T-helper 1 cell (primary cell): ENCODE results near the gene TRIM66.
A peak's percentile ranks its signal among the peaks of the same experiment; 100 is the strongest.

ENCODE experiments used
- DNase-seq, 5 donors: peaks; one replicate each; pipeline ENCODE4 v3.0.0-alpha.2; 2012 to 2020

Gene TRIM66

GRCh38 chr11:8605971-8606563 is 76.4 kb downstream of the TRIM66 start:
- no peak for DNase-seq

DNA sequence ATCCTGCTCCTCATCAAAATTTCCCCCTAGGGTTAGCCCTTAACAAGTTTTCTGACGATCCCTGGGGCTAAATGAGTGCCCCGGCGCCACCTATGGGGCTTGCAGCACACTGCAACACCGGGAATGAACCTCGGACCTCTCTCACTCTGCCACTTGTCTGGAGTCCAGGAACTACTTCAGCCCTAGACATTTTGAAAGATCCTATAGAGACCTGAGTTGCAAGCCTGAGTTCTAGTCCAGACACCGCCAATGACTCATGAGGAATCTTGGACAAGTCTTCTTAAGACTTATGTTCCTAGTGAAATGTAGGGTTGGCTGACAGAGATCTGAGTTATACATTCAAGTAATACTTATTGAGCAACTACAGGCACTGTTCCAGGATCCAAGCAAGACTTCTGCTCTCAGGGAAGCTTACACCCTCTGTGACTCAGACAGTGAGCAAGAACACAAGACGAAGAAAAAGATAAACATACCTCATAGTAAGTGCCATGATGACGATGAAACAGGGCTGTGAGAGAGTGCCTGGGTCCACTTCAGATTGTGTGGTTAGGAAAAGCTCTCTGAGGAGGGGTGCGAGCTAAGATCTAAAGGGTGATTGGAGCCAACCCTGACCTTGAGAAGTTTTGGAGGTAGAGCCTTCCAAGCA is 78.3 kb downstream of the TRIM66 start:
- DNase-seq, result peak in 1 of 5 donors; percentile 34

GRCh38 chr11:8603696-8604077 is 78.8 kb downstream of the TRIM66 start:
- no peak for DNase-seq

GRCh38 chr11:8601376-8602133 is 80.9 kb downstream of the TRIM66 start:
- DNase-seq, result no peak

DNA sequence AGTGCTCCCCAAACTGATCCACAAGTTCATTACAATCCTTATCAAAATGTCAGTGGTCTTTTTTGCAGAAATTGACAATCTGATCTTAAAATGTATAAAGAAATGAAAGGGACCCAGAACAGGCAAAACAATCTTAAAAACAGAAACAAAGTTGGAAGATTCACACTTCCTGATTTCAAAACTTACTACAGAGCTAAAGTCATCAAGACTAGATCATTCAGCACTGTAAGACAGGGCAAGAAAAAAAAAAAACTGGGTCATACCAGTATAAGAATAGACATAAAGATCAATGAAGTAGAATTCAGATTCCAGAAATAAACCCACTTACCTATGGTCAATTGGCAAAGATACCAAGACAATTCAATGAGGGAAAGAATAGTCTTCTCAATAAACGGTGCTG is 84.0 kb downstream of the TRIM66 start:
- DNase-seq, result no peak

DNA sequence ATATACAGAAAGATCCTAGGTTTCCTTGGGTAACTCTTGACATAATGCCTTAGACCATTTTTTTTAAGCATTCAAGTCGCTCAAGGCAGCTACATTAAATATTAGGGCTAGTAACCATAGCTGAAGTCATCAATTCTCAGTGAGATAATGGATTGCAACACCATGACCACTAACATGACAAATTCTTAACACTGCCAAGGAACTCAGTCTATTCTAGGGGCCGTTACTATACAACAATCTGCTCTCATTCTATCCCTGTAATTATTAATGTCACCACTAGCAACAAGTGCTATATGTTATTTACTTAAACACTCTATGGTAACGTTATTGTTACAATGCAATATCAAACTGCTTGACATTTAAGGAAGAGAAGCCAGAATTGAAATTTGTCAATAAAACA is 85.3 kb downstream of the TRIM66 start:
- no peak for DNase-seq

DNA sequence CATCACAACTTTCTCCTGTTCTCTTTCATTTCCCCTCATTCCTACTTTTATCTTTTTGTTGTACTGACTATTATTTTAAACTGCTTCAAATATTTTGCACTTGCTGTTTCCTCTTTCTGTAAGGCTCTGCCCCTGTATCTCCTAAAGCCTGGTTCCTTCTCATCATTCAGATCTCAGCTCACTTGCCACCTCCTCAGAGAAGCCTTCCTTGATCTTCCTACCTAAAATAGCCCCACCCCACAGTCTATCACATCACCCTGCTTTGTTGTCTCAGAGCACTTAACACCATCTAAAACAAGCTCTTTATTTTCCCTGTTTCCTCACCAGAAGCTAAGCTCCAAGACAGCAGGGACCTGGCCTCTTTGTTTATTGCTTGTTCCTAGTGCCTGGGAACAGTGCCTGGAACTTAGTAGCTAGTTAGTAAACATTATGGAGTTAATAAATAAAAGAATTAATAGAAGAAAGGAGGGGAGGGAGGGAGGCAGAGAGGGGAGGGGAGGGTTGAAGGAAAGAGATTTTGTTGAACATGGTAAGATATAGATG is 85.9 kb downstream of the TRIM66 start:
- DNase-seq, result no peak

DNA sequence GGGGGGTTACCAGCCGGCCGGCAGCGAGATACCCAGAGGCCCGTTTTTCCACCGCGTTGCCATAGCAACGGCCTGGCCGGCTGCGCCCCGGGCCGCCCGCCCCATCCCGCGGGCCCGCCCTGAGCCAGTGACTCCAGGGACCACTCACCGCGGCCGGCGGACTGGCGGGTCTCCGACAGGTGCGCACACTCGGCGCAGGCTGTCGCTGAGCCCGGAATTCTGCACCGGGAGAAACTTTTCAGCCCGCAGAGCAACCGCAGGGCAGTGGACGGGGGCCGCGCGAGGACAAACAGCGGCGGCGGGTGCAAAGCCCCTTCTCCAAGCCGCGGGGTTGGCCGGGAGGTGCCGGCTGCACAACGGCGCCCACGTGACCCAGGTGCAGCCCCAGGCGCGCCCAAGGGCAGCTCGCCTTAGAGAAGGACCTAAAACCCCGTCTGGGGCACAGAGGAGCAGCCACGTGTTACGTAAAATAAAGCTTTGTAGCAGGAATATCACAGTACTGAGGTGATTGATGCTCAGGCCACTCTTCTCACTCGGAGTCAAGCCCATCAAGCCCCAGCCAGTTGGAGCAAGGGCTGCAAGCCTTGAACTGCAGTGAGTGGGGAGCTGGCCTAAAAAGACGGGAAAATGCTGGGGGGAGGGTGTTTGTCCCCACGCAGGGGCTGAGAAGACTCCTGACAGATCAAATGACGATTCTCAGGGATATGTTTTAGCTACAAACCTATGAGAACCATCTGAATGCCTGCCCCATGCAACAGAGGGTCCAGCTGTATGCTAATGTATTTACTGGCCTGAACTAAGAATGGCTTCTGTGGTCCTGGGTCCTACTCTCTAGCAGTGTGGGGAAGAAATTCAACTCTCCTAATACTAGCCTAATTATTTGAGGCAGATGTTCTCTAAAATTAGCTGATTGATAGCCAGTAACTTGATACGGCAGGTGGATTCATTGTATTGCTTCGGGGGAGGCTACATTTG is 88.2 kb downstream of the TRIM66 start, which contains the start of gene STK33:
Gene STK33, minus strand, starts transcription at position 294 of the 975 bp plus-strand sequence. CDS start 119,323 bp downstream, outside the sequence.
- DNase-seq, result peak in 1 of 5 donors; percentile 50

GRCh38 chr11:8593455-8593854 is 89.0 kb downstream of the TRIM66 start:
- no peak for DNase-seq

DNA sequence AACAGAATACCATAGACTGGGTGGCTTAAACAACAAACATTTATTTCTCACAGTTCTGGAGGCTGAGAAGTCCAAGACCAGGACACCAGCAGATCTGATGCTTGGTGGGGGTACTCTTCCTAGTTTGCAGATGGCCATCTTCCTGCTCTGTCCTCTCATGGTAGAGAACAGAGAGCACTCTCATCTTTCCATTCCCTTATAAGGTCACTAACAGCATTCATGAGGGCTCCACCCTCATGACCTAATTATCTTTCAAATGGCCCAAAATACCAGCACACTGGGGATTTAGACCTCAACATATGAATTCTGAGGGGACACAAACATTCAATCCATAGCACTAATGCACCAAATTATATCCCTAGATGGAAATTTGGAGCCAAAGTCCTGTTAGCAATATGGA is 94.5 kb downstream of the TRIM66 start:
- no peak for DNase-seq

DNA sequence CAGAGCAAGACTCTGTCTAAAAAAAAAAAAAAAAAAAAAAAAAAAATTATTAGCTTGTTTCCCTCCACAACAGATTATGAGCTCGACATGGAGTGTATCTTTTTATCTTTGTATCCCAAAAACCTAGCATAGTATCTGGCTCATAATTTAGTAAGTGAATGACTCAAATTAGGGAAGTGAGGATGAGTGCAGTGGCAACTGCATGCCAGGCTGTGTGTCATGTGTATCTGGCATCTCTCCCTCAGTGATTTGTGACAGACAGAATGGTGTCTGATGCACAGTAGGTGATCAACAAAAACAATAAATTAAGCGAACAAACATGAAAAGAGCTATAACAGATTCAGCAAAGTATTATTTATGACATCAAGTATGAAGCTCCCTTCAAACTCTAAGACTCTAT is 95.7 kb downstream of the TRIM66 start:
- no peak for DNase-seq

DNA sequence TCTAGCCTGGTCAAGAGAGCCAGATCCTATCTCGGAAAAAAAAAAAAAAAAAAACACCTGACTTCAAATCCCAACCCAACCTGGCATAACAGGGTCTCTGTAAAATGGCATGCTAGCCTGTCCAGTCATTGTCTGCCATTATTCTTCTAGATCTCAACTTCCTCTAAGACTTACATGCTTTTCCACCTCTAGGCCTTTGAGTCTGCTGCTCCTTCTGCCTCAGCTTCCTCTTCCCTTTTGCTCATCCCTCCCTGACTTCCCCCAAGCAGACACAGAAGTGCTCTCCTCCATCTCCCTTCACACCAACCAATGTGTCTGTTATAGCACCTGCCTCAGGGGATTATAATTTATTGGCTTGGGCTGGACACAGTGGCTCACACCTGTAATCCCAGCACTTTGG is 96.3 kb downstream of the TRIM66 start:
- DNase-seq, result no peak

DNA sequence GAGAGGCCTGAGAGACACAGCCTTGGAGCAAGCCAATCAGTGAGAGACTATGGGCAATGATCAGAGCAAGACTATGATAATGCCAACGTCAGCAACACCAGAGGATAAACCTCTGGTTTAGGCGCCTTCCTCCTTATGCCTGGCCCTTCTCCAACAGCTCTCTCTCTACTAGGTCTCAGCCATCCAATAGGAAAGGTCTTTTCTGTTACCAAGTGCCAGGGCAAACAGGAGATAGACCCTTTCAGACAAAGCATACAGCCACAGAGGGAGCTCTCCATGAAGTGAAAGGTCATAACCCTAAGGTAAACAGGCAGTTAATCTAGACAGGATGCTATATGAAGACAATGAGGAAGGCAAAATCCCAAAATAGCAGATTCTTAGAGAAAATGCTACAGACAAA is 98.0 kb downstream of the TRIM66 start:
- no peak for DNase-seq

DNA sequence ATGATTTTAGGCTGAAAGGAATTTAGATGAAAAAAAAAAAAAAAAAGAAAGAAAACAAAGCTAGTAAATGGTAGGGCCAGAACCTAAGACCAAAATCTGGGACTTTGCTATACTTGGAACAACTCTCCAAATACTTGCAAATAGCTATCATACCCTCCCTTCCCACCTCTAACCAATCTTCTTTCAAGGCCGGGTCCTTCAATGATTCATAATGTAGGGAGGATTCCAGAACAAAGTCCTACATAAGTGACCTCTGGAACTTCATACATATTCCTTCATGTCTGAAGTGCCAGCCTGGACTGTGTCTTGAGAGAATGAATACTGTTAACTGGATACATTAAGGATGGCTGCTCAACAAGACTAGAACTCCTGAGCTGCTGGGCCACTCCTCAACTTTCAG is 98.4 kb downstream of the TRIM66 start:
- DNase-seq, result no peak

GRCh38 chr11:8581300-8581699 is 101.2 kb downstream of the TRIM66 start:
- no peak for DNase-seq

DNA sequence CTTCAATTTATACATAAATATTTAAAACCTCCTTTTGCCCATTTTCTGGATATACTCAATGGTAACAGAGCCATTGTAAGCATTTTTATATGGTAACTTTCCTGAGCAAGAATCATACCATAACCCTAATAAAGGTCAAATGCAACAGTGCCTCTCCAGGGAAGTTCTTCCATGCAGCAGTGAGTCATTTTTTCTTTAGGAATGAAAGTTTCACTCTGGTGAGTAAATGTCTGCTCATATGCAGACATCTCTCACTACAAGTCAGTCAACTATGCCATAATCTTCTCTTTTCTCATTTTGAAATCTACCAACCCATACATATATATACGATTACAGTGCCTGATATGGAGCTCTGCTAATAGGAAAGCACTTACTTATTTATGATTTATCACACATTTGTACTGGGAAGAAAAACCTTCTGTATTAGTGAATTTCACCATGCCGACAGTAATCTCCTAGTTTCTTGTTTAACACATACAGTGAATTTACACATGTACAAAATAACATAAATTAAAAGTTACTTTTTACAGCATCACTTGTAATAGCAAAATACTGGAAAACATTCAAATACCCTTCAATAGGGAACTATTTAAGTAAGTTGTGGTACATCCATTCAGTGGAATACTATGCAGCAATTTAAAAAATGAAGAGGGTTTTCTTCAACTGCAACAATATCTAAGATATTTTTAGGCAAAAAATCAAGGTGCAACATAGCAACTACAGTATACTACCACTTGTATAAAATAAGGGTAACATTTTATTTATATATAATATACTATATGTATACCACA is 104.5 kb downstream of the TRIM66 start:
- no peak for DNase-seq

GRCh38 chr11:8574798-8575197 is 107.7 kb downstream of the TRIM66 start:
- no peak for DNase-seq

DNA sequence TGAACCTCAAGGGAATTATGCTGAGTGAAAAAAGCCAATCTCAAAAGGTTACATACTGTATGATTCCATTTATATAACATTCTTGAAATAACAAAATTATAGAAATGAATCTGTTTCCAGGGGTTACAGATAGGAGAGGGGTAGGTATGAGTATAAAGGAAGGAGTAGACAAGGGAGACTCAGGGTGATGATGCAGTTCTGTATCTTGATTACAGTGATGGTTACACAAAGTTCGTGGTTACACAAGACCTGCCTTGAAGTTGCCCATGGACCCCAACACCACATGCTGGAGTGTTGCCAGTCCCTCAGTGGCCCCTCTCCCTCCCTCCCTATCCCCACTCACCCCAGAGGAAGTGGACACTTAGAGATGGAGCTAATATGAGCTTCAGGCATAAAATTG is 108.7 kb downstream of the TRIM66 start:
- no peak for DNase-seq

- DNase-seq, result no peak
These were observed 114.8 kb downstream of the TRIM66 start for GRCh38 chr11:8567602-8568198.

DNA sequence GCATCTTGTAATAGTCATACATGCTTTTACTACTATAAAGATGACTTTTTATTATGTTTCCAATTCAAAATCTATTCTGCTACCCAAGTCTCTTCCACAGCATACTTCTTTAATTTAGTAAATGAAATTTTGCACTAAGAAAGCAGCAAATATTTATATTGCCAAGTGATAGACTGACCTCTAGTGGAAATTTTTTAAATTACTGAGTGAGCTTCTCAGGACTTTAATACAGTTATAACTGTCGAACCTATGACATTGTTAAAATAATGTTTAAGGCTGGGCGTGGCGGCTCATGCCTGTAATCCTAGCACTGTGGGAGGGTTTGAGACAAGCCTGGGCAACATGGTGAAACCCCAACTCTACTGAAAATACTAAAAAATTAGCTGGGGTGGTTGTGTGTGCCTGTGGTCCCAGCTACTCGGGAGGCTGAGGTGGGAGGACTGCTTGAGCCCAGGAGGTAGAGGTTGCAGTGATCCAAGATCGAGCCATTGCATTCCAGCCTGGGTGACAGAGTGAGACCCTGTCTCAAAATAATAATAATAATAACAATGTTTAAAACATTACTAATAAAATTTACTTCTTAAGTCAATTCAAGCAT is 115.8 kb downstream of the TRIM66 start:
- peak in 1 of 5 donors; percentile 18 for DNase-seq

GRCh38 chr11:8564526-8564925 is 117.9 kb downstream of the TRIM66 start:
- DNase-seq, result no peak
